SK-N-SH treated with all-trans-retinoic acid at 6 μM for 48 hours (cell line): Measurements from ENCODE around the gene CFL1.

Experiments
- ARNTL ChIP-seq: fragments of 450-650 bp; formaldehyde crosslinking; IDR thresholded peaks from 2 replicates; pipeline ENCODE4 v1.5.0; 2020; ENCODE audit warnings: low read depth, mild to moderate bottlenecking, moderate library complexity, borderline replicate concordance
- CSDC2 ChIP-seq: fragments of 250-450 bp; sonication (Bioruptor Pico); IDR thresholded peaks from 2 replicates; pipeline ENCODE4 v1.5.0; 2020; ENCODE audit warnings: mild to moderate bottlenecking, moderate library complexity
- ESRRG ChIP-seq: fragments of 250-450 bp; sonication (Bioruptor Pico); IDR thresholded peaks from 2 replicates; pipeline ENCODE4 v1.6.1; 2021; ENCODE audit warnings: mild to moderate bottlenecking
- PATZ1 ChIP-seq: fragments of 250-450 bp; sonication (Bioruptor Pico); IDR thresholded peaks from 2 replicates; pipeline ENCODE4 v1.8.0; 2020; ENCODE audit warnings: mild to moderate bottlenecking, moderate library complexity, borderline replicate concordance
- PPARA ChIP-seq: fragments of 250-450 bp; sonication (Bioruptor Pico); IDR thresholded peaks from 2 replicates; pipeline ENCODE4 v1.5.0; 2020; ENCODE audit warnings: mild to moderate bottlenecking, borderline replicate concordance
- SNAI2 ChIP-seq: fragments of 250-450 bp; sonication (Bioruptor Pico); IDR thresholded peaks from 2 replicates; pipeline ENCODE4 v1.5.0; 2020; ENCODE audit warnings: mild to moderate bottlenecking, moderate library complexity
- TCF4 ChIP-seq: fragments of 250-450 bp; sonication (Bioruptor Pico); IDR thresholded peaks from 2 replicates; pipeline ENCODE4 v1.8.0; 2021; ENCODE audit warnings: mild to moderate bottlenecking, moderate library complexity, borderline replicate concordance
- ZFP3 ChIP-seq: fragments of 250-450 bp; sonication (Bioruptor Pico); IDR thresholded peaks from 2 replicates; pipeline ENCODE4 v1.5.0; 2020; ENCODE audit warnings: mild to moderate bottlenecking, moderate library complexity
- ZFP30 ChIP-seq: fragments of 450-650 bp; formaldehyde crosslinking; IDR thresholded peaks from 2 replicates; pipeline ENCODE4 v1.5.0; 2022; ENCODE audit warnings: mild to moderate bottlenecking, moderate library complexity
- TF ChIP-seq, protein P1 (sequence below): fragments of 250-450 bp; sonication (Bioruptor Pico); IDR thresholded peaks from 2 replicates; pipeline ENCODE4 v1.5.1; 2021; ENCODE audit warnings: mild to moderate bottlenecking, moderate library complexity

DNA sequence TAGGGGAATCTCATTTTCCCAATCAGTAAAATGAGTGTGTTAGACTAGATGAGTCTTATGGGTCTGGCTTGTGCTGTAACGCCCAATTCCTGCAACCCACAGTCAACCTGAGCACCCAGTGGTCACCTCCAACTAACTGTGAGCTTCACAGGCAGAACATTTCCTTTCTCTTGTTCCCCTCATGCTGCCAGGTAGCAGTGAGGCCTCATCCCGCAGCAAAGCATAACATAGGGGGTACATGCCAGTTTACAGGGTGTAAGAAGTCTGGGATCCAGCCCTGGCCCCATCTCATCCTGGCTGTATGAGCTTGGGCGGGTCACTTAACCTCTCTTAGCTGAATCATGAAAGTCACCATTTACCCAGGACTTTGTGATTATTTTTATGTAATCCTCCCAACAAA lies 10.9 kb upstream of the CFL1 start:
- TF ChIP-seq ZFP3 (CRISPR knock-in tag) (no peak), ZFP30 (CRISPR knock-in tag) (no peak), PPARA (CRISPR knock-in tag) (no peak), PATZ1 (CRISPR knock-in tag) (no peak), ESRRG (CRISPR knock-in tag) (no peak), CSDC2 (CRISPR knock-in tag) (no peak), ARNTL (CRISPR knock-in tag) (no peak), TCF4 (CRISPR knock-in tag) (no peak), SNAI2 (no peak)
- TF ChIP-seq, protein P1, sequence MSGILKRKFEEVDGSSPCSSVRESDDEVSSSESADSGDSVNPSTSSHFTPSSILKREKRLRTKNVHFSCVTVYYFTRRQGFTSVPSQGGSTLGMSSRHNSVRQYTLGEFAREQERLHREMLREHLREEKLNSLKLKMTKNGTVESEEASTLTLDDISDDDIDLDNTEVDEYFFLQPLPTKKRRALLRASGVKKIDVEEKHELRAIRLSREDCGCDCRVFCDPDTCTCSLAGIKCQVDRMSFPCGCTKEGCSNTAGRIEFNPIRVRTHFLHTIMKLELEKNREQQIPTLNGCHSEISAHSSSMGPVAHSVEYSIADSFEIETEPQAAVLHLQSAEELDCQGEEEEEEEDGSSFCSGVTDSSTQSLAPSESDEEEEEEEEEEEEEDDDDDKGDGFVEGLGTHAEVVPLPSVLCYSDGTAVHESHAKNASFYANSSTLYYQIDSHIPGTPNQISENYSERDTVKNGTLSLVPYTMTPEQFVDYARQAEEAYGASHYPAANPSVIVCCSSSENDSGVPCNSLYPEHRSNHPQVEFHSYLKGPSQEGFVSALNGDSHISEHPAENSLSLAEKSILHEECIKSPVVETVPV (CRISPR knock-in tag): no peak
